GM18499 (cell line): ENCODE data around the gene POLR3G.

Experiments
- ATAC-seq: cut with Tn5 transposase; IDR thresholded peaks from one replicate; pipeline ENCODE4 v1.9.1; 2021; ENCODE audit warnings: moderate number of reproducible peaks; ENCODE audit not compliant: insufficient read depth, unreplicated experiment

The POLR3G gene

DNA sequence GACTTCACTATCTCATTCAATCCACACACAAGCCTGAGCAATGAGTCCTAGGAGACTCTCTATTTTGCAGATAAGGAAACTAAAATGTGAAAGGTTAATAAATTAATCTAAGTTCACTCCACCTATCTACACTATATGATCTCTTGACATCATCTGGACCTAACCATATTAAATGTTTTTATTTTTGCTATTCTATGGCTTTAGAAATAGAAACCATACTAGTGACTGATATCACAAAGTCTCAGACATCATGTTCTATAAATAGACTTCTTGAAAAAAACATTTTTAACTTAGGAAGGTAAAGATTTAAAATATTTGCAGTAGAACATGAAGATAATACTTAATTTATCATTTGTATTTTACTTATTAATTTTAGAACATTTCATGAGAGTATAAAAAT is 74.6 kb downstream of the POLR3G start:
- no peak for ATAC-seq

DNA sequence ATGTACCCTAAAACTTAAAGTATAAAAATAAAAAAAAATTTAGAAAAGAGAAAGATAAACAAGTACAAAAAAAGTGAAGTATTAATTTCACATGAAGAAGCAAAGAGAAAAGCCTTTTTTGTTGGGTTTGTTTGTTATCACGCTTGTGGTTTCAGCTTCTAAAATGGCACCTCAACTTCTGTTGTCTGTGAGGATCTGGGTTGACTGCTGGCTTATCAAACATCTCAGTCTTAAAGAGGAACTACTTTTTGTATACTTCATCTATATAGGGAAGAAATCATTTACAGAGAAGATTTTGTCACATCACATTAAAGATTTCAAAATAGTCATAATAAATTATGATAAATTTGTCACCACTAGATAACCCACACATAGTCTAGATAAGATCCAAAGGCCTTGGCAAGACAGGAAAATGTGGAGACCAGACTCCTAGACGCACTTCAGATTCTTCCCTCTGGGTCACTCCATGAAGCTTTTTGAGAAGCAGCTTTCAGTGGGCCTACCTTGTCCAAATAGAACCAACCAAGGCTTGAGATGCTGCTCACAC is 75.1 kb downstream of the POLR3G start:
- no peak for ATAC-seq

DNA sequence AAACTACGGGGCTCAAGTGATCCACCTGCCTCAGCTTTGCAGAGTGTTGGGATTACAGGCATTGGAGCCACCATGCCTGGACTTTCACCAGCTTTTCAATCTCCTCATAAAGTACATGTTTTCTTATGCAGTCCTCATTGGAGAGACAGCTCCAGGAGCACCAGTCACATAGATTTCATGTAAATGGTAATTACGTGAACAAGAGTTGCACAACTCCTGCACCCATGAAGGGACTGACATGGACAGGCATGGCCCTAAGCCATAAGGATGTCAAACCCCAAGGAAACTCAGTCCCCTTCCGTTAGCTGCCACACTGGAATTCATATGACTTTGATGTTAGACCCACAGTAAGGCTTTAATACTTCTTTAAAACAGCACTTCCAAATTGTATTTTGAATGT is 76.3 kb downstream of the POLR3G start:
- no peak for ATAC-seq

DNA sequence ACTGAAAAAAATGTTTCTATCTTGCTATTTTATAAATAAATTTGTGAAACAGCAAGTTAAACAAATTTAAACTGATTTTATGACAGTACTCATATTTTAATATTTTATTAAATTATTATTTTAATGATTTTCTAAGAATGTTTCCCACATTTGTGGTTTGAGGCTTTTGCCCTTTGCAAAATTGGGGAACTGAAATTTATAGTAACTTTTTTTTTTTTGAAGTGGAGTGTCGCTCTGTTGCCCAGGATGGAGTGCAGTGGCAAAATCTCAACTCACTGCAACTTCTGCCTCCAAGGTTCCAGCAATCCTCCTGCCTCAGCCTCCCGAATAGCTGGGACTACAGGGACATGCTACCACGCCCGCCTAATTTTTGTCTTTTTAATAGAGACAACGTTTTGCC is 76.7 kb downstream of the POLR3G start:
- ATAC-seq: no peak

DNA sequence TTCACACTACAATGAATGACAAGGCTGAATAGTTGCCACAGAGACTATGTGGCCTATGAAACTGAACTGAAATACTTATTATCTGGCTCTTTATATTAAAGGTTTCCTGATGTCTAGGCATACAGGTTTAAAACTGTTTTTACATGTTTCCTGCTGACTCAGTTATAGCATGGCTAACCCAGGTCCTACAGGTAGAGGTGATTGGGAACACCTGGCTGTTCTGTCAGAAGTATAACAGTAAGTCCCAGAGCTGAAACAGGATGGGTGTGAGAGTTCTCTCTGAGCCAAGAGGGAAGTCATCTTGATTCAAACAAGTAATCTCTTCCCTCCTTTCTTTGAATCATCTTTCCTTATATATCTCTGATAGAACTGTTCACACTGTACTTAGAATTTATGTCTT is 79.0 kb downstream of the POLR3G start:
- no peak for ATAC-seq

DNA sequence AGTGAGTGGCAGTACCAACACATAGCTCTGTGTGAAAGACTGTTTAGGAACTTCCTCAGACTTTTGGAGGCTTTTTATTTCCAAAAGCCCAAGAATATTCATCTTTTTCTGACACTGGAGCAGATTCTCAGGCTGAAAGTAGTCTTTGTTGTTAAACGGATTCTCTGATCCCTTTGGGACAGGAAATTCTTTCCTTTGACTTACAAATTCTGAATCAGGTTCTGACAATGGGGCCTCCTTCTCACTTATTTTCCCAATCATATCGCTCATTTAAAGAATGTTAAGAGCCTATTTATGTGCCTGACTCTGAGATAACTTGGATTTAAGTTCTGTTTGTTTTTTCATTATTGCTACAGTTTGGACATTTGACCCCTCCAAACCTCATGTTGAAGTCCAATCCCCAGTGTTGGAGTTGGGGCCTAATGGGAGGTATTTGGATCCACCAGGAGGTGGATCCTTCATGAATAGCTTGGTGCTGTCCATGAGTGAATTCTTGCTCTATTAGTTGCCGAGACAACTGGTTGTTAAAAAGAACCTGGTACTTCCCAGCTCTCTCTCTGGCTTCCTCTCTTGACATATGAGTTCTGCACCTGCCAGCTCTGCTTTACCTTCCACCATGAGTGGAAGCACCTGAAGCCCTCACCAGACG is 79.8 kb downstream of the POLR3G start:
- ATAC-seq: no peak

DNA sequence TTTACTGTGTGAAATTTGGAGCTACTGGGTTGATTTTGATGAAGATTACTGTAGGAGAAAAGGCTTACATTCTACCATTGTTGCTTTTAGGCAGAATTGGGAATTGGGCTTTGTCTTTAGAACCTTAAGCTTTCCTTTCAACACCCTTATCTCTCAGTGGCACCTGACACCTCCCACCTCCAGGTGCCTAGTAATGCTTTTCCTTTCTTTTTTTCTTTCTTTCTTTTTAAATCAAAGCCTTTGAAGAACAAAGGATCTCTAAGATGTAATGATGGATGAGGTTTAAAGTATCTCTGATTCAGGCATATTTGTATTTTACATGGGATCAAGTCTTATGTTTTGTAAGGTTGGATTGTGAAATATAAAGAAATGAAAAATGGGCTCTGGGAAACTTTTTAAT is 81.0 kb downstream of the POLR3G start:
- ATAC-seq: no peak

DNA sequence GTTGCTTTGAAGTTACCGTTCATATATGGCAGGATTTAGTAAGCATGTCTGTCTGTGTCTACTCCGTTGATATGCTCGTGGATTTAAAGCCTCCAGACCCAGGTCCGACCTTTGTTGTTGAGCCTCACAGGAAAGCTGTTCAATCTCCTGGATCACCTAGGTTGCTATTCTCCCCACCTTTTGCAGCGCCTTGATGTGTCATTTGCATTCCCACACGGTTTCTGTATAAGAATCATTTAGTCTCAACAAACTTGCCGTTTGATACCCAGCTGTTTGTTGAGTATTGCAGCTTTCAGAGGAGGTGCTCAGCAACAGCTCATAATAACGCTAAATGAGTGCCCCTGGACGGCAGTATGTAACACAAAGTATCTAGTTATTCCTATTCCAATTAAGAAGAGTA is 82.7 kb downstream of the POLR3G start:
- no peak for ATAC-seq

DNA sequence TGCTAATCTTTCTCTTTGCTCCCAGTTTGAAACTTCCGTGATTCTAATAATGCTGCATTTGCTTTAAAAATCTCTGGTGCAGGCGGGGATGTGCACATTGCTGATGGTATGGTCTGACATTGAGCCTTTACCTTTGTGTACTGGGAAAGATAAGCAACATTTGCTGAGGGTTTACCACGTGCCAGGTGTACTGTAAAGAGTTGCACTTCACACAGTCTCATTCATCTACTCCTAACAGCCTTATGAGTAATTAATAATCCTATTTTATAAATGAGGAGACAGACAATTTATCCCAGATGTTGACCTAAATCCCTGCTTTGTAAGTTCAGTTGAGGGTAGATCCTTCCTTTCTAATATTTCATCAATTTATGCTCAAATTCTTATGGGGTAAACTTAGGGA is 83.2 kb downstream of the POLR3G start:
- no peak for ATAC-seq

DNA sequence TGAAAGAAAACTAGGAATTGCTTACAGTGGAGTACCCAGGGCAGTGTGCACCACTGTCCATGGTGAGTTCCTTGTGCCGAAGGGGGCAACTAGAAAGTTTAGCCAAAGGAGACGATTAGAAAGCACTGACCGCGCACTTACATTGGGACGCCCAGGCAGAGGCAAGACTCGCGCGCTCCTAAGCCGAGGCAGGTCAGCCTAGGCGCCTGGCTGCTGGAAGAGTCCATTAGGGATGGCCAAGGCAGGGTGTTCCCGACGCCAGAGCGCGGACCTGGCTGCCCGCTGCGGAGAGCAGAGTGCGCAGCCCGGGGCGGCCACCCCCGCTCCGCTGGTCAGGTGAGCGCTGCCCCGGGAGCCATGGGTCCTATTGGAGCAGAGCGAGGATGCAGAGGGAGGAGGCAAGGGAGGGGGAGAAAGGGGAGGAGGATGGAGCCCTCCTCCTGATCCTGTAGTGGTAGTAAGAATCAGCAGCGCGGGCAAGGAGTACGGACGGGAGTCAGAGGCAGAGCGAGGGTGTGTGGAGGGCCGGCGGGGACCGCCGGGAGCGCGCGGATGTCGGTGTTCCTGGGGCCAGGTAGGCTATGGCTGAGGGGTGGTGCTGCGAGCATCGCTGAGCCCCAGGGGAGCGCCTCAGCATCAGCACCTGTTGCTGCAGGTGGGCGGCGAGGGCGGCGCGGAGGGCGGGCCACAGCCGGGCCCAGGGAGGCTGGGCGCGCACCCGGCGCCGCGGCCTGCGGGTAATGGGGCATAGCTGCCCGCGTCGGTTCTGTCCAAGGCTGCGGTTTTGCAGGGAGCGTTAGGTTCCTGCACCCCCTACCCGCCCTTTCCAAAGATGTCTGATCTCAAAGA is 83.9 kb downstream of the POLR3G start, which contains the start of gene ADGRV1:
Gene ADGRV1, plus strand, starts transcription at position 454 of the 849 bp plus-strand sequence. Its CDS starts 99 bp downstream, at position 553.
- ATAC-seq: no peak

DNA sequence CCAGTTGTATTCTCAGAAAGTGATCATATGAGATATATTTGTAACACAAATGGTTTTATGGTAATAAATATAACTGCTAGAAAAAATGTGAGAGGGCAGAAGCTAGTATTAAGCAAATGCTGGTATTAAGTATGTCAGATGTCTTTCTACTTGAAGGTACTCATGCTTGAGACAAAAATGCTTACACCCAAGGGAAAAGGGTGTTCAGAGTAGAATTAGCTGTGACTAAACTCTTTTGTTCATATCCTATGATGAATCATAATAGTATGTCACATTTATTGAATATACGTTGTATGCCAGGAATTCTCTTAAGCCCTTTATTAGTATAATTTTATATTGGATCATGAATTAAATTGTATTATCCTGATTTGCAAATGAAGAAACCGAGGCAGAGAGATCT is 86.1 kb downstream of the POLR3G start:
- no peak for ATAC-seq

DNA sequence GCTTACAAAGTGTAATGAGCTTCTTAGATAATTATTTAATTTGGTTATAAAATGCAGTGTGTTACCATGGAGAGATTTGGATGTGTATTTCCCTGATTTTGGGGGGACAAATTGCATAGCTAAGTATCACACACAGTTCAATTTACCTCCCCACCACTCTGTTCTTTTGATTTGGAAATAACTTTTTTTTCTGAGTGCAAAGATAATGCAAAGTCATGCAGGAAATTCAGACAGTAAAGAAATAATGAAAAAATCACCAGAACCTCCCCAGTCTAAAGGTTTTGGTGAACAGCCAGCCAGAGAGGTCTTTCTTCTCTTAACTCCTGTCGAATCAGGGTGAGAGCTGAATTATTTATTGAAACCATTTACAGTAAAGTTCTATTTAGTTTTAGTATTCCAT is 87.1 kb downstream of the POLR3G start:
- no peak for ATAC-seq

DNA sequence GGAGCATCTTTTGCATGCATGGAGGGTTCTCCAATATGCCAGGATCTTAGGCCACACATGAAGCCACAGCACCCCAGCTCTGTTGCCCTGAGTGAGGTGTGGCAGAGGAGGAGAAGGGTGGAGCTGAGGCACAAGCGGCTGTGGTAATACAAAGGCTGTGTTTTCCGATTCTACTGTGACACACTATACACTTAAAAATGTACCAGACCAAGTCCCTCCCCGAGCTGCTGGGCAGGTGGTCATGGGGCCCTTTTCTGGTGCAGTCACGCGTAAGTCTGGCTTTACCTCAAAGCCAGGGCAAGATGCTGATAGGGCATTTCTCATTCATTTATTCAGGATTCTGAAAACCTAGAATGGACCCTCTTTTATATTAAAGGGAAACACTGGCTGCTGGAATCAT is 87.7 kb downstream of the POLR3G start:
- ATAC-seq: no peak

DNA sequence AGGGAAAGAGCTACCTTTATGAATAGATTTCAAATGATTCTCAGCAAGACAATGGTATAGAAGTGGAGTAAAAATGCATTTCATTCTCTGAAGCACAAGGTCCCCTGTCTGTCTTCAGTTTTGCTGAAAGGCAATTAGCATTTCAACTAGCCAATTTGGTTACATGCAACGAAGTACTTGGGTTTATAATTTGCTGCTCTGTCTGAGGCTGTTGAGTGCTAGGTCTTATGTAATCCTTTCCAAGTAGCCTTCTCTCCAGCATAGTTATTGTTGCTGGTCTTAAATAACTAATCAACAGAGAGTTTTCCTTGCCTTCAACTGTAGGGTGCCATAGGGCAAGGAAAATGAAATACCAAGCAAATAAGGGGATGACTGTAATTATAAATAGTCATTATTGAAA is 88.4 kb downstream of the POLR3G start:
- no peak for ATAC-seq
